Endothelial cell of coronary artery (primary cell): Measurements from ENCODE around the gene C1GALT1C1. TPM values are rescaled to one million over a fixed set of nuclear protein-coding genes. Genes with fewer than 3 reads are reported as not detected.

Experiments
- total RNA-seq: library from RNA; depleted of rRNA; stranded (reverse); fragments of >200 nt; gene quantifications from 2 replicates; pipeline ENCODE4 v1.2.3, GENCODE V29; 2014

The C1GALT1C1 gene
- total RNA-seq = 42.3 and 47.4 TPM in 2 replicates

GRCh38 chrX:120629667-120630537 lies at the start of gene C1GALT1C1:
Gene C1GALT1C1, minus strand, starts transcription at chrX:120630054. Its CDS starts 2,888 bp downstream, at chrX:120627166.

GRCh38 chrX:120603707-120604360 lies 26.0 kb downstream of the C1GALT1C1 start, which contains the start of gene MCTS1:
Gene MCTS1, plus strand, starts transcription at chrX:120604101. Its CDS starts 136 bp downstream, at chrX:120604237.

Other genes with a start within 250 kb of the C1GALT1C1 start
- gene LAMP2, start 160.8 kb downstream of the C1GALT1C1 start, total RNA-seq = 80.4 and 121 TPM in 2 replicates
- gene CUL4B, start 69.1 kb downstream of the C1GALT1C1 start, total RNA-seq = 33.8 and 50.1 TPM in 2 replicates
- 34.7 and 42.4 TPM in 2 replicates for gene MCTS1, start 26.0 kb downstream of the C1GALT1C1 start, total RNA-seq
- not detected in 2 replicates for gene CT47B1, start 245.8 kb upstream of the C1GALT1C1 start, total RNA-seq